Breast epithelium (tissue), 3 donors: ENCODE data around the gene XPC.

ENCODE experiments used
- POLR2A ChIP-seq: fragments of 450-650 bp; IDR thresholded peaks from one replicate; pipeline ENCODE4 v1.6.1; 2016; ENCODE audit warnings: antibody characterized with exemption, mild to moderate bottlenecking, moderate library complexity
- TF ChIP-seq, protein P1 (sequence below), 3 donors: fragments of 450-650 bp; IDR thresholded peaks; one replicate each; pipeline ENCODE4 v1.5.1; 2016 to 2017; ENCODE audit warnings: antibody characterized with exemption in 3 of 3, mild to moderate bottlenecking in 3 of 3, moderate library complexity in 3 of 3

DNA sequence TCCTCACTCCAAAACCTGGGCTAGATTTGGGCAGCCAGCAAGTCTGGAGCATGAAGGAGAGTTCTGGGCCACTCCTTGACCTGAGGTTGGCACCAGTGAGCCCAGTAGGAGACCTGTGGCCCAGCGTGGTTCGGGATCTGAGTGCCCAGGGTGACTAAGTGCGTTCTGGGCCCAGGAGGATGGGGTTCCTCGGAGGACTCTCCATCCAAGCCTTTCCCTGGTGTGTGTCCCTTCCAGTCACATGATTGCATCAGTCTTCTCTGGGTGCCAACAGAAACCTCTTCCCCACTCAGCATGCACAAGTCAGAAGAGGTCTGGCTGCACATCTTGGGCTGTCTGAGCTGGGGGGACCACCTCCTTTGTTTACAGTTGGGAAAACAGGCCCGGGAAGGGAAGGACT, 38.6 kb downstream of the XPC start:
- TF ChIP-seq, protein P1, sequence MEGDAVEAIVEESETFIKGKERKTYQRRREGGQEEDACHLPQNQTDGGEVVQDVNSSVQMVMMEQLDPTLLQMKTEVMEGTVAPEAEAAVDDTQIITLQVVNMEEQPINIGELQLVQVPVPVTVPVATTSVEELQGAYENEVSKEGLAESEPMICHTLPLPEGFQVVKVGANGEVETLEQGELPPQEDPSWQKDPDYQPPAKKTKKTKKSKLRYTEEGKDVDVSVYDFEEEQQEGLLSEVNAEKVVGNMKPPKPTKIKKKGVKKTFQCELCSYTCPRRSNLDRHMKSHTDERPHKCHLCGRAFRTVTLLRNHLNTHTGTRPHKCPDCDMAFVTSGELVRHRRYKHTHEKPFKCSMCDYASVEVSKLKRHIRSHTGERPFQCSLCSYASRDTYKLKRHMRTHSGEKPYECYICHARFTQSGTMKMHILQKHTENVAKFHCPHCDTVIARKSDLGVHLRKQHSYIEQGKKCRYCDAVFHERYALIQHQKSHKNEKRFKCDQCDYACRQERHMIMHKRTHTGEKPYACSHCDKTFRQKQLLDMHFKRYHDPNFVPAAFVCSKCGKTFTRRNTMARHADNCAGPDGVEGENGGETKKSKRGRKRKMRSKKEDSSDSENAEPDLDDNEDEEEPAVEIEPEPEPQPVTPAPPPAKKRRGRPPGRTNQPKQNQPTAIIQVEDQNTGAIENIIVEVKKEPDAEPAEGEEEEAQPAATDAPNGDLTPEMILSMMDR (IDR thresholded peaks at IDR 0.05), result no peak
- no peak for TF ChIP-seq POLR2A
